Measurements from ENCODE around the gene NPAS3.

Gene NPAS3

DNA sequence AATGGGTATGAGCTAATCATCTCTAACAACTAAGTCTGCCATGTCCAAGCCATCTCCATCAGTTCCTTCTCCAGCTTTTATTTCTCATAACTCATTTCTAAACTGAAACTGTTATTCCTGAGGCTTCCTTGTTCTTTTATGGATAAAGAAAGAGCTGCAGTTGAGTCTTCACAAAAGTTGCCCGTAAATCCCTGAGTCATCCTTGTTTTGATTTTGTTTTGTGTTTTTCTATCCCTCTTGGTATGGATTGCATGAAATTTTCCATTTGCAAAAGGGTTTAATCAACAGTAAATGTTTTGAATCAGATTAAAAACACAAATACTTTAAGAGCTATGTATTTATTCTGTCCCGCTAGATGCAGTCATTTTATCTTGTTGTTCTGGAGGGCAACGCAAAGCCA, 721.6 kb downstream of the NPAS3 start:
- no peak overlapping the region for H3K4me3 ChIP-seq (ENCODE audit: low read depth, low read length)
- TF ChIP-seq, protein P1, sequence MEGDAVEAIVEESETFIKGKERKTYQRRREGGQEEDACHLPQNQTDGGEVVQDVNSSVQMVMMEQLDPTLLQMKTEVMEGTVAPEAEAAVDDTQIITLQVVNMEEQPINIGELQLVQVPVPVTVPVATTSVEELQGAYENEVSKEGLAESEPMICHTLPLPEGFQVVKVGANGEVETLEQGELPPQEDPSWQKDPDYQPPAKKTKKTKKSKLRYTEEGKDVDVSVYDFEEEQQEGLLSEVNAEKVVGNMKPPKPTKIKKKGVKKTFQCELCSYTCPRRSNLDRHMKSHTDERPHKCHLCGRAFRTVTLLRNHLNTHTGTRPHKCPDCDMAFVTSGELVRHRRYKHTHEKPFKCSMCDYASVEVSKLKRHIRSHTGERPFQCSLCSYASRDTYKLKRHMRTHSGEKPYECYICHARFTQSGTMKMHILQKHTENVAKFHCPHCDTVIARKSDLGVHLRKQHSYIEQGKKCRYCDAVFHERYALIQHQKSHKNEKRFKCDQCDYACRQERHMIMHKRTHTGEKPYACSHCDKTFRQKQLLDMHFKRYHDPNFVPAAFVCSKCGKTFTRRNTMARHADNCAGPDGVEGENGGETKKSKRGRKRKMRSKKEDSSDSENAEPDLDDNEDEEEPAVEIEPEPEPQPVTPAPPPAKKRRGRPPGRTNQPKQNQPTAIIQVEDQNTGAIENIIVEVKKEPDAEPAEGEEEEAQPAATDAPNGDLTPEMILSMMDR (IDR thresholded peaks at IDR 0.05; ENCODE audit: low read depth, low read length): no peak

- H3K4me3 ChIP-seq (ENCODE audit: low read depth, low read length): no peak overlapping the region
- TF ChIP-seq, protein P1 (IDR thresholded peaks at IDR 0.05; ENCODE audit: low read depth, low read length): no peak
These were observed 722.4 kb downstream of the NPAS3 start for GRCh38 chr14:33661101-33661500.

GRCh38 chr14:33668066-33668465, 729.4 kb downstream of the NPAS3 start:
- TF ChIP-seq, protein P1 (IDR thresholded peaks at IDR 0.05; ENCODE audit: low read depth, low read length): no peak

DNA sequence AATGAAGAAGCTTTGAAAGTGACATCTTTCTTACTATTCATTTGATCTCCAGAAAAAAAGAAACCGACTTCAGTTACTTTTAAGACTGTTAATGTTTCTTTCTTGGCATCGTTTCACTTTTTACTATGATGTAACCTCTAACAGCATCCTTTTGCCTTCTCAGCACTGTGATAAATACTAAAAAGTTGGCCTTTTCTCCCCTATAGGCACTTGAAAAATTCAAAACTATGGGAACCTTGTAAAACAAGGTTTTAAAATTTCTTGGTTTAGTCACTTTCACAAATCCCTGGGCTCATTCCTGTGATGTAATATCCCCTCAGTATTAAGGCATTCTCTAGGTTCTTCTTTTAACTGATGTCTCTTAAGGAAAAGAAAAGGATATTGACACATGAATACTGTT, 730.4 kb downstream of the NPAS3 start:
- TF ChIP-seq, protein P1 (IDR thresholded peaks at IDR 0.05; ENCODE audit: low read depth, low read length): no peak
- H3K4me3 ChIP-seq (ENCODE audit: low read depth, low read length): no peak overlapping the region

More at GRCh38 chr14:33668066-33668465, 729.4 kb downstream of the NPAS3 start:
- H3K4me3 ChIP-seq (ENCODE audit: low read depth, low read length): no peak overlapping the region

DNA sequence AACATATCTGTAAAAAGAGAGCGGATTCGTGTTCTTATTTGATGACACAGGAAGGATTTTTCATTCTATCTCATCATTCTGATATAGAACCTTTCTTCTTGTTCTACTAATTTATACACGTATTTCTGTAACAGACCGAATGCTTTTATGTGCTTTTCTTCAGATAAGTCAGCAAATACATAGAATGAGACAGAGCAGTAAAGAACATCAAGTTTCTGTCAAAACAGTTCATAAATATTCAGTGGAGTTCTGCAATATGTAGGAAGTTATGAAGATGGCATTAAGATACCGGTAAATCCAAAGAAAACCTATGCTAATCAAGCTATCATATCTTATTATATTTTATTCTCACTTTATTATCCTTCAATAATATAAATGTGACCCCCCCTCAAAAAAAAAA, 731.6 kb downstream of the NPAS3 start:
- no peak overlapping the region for H3K4me3 ChIP-seq (ENCODE audit: low read depth, low read length)
- TF ChIP-seq, protein P1 (IDR thresholded peaks at IDR 0.05; ENCODE audit: low read depth, low read length): no peak

DNA sequence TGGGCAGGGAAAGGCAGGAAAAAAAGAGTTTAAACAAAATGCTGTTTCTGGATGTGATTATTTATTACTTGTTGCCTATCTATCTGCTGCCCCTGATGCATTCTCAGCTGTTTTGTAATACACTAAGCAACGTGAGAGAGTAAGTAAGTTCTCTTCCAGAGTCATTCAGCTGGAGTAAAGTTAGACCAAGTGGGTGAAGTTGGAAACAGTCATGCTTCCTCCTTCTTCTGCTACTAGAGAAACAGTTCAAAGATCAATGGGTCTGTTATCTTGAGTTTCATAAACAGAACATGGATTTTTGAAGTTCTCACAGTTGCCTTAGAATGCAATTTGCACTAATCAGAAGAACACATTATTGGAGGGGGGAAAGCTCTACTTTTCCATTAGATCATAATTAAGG, 732.9 kb downstream of the NPAS3 start:
- TF ChIP-seq, protein P1 (IDR thresholded peaks at IDR 0.05; ENCODE audit: low read depth, low read length): no peak
- H3K4me3 ChIP-seq (ENCODE audit: low read depth, low read length): no peak overlapping the region

GRCh38 chr14:33674927-33675326, 736.2 kb downstream of the NPAS3 start:
- no peak overlapping the region for H3K4me3 ChIP-seq (ENCODE audit: low read depth, low read length)
- TF ChIP-seq, protein P1 (IDR thresholded peaks at IDR 0.05; ENCODE audit: low read depth, low read length): no peak

All from WI38 (cell line).